Upper lobe of right lung (tissue), 1 donor: ENCODE data around the gene PKP1. TPM values are rescaled to one million over a fixed set of nuclear protein-coding genes. Genes with fewer than 3 reads are reported as not detected.

Experiments
- ATAC-seq: fragments of 200-7000 bp; cut with Tn5 transposase; one replicate; pipeline ENCODE4 v1.9.1; 2020; ENCODE audit warnings: mild to moderate bottlenecking, moderate library complexity
- DNase-seq: peaks from one replicate; pipeline ENCODE4 v3.0.0-alpha.2; 2020
- H3K27ac ChIP-seq: fragments of 200-600 bp; one replicate; pipeline ENCODE4 v1.8.0; 2022
- H3K27me3 ChIP-seq: fragments of 200-600 bp; one replicate; pipeline ENCODE4 v1.8.0; 2022; ENCODE audit warnings: mild to moderate bottlenecking
- H3K36me3 ChIP-seq: fragments of 200-600 bp; one replicate; pipeline ENCODE4 v1.8.0; 2022
- H3K4me1 ChIP-seq: fragments of 200-600 bp; one replicate; pipeline ENCODE4 v1.8.0; 2022
- H3K4me3 ChIP-seq: fragments of 200-600 bp; one replicate; pipeline ENCODE4 v1.8.0; 2022; ENCODE audit warnings: mild to moderate bottlenecking
- H3K9me3 ChIP-seq: fragments of 200-600 bp; one replicate; pipeline ENCODE4 v1.8.0; 2022
- CTCF ChIP-seq: fragments of 200-600 bp; IDR thresholded peaks from one replicate; pipeline ENCODE4 v1.8.0; 2022; ENCODE audit warnings: antibody characterized with exemption
- intact Hi-C: fragments of 100-400 bp; cut with DNase I; formaldehyde crosslinking; loops from one replicate; pipeline ENCODE4 v1.11.0; 2022
- total RNA-seq: library from RNA; stranded (reverse); fragmentation: NEBNext Ultra II Directional; extraction: Animal tissue kit (Norgen Biotek cat#: 25700); gene quantifications from one replicate; pipeline ENCODE4 v1.2.1, GENCODE V29; 2021
- donor health status: DM: no; HTN: yes; CAD: no; lungs with severe emphysema.

PKP1 gene
- total RNA-seq, 1 donor from 2014 or later, result 0.69 TPM

- no peaks in the 10 kb centered on the region for H3K36me3 ChIP-seq
- no peak overlapping the region for H3K4me3 ChIP-seq
- no peak overlapping the region for H3K27ac ChIP-seq
- intact Hi-C loops, result no loop called here
- DNase-seq, result peak; percentile 5
- no peaks in the 10 kb centered on the region for H3K4me1 ChIP-seq
- no peaks in the 10 kb centered on the region for H3K9me3 ChIP-seq
- TF ChIP-seq CTCF, result no peak
- no peaks in the 10 kb centered on the region for H3K27me3 ChIP-seq
- ATAC-seq, result no peak
These were observed 64.3 kb downstream of the PKP1 start for GRCh38 chr1:201347498-201348210.

DNA sequence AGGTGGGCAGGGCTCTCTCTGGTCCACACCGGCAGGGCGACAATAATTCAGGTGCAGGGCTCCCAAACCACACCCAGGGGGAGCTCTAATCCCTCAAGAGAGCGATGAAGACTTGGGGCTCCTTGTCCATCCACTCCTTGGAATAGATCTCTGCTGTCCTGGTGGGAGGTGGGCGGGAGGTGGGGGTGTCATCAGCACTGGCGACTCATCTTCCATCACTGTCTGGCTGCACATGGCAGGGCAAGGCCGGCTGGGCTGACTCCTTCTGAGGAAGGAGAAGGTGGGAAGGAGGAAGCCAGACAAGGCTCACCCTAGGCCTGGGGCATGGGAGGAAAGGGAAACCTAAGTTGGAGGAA is 64.9 kb downstream of the PKP1 start:
- peak; percentile 50 for TF ChIP-seq CTCF
- ATAC-seq (peak; percentile 82), DNase-seq (peak; percentile 67)
- H3K27ac ChIP-seq, result no peak overlapping the region
- H3K36me3 ChIP-seq, result no peaks in the 10 kb centered on the region
- intact Hi-C loops, result no loop called here
- H3K4me1 ChIP-seq, result no peaks in the 10 kb centered on the region
- H3K4me3 ChIP-seq, result no peak overlapping the region
- H3K27me3 ChIP-seq, result no peaks in the 10 kb centered on the region
- H3K9me3 ChIP-seq, result no peaks in the 10 kb centered on the region

- no peak for TF ChIP-seq CTCF
- Histone ChIP-seq H3K27ac (no peak overlapping the region), H3K9me3 (no peaks in the 10 kb centered on the region), H3K4me1 (no peaks in the 10 kb centered on the region), H3K27me3 (no peaks in the 10 kb centered on the region), H3K4me3 (no peak overlapping the region), H3K36me3 (no peaks in the 10 kb centered on the region)
- no peak for ATAC-seq
- peak; percentile 3 for DNase-seq
- intact Hi-C loops, result no loop called here
These were observed 65.8 kb downstream of the PKP1 start for GRCh38 chr1:201349092-201349491.

- H3K9me3 ChIP-seq, result no peaks in the 10 kb centered on the region
- H3K27ac ChIP-seq, result no peak overlapping the region
- no peaks in the 10 kb centered on the region for H3K4me1 ChIP-seq
- H3K27me3 ChIP-seq, result no peaks in the 10 kb centered on the region
- H3K4me3 ChIP-seq, result no peak overlapping the region
- DNase-seq (peak; percentile 25), ATAC-seq (no peak)
- no peak for TF ChIP-seq CTCF
- intact Hi-C loops, result no loop called here
- no peaks in the 10 kb centered on the region for H3K36me3 ChIP-seq
These were observed 67.0 kb downstream of the PKP1 start for GRCh38 chr1:201350361-201350725.

- Histone ChIP-seq H3K4me3 (no peak overlapping the region), H3K36me3 (no peaks in the 10 kb centered on the region), H3K9me3 (no peaks in the 10 kb centered on the region), H3K27ac (no peak overlapping the region), H3K27me3 (no peaks in the 10 kb centered on the region), H3K4me1 (no peaks in the 10 kb centered on the region)
- no peak for ATAC-seq
- no peak for TF ChIP-seq CTCF
- intact Hi-C loops, result no loop called here
- DNase-seq, result peak; percentile 38
These were observed 67.6 kb downstream of the PKP1 start for GRCh38 chr1:201350884-201351283.

DNA sequence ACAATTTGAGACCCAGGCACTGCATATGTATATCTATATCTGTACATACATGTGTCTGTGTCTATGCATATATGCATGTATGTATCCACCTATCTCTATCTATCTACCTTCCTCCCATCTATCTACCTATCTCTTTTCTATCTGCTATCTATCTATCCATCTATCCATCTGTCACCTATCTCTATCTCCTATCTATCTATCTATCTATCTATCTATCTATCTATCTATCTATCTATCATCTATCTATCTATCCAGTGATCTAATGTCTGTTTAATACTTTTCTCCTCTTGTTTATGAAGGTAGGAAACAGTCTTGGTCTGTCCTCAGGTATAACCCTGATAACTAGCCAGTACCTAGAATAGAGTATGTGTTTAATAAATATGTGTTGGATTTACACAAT is 68.3 kb downstream of the PKP1 start:
- DNase-seq (no peak), ATAC-seq (no peak)
- intact Hi-C loops, result no loop called here

More for the DNA sequence above, 68.3 kb downstream of the PKP1 start:
- Histone ChIP-seq H3K27ac (no peak overlapping the region), H3K27me3 (no peaks in the 10 kb centered on the region), H3K36me3 (no peaks in the 10 kb centered on the region), H3K9me3 (no peaks in the 10 kb centered on the region), H3K4me1 (no peaks in the 10 kb centered on the region), H3K4me3 (no peak overlapping the region)
- TF ChIP-seq CTCF, result no peak
